Measurements from ENCODE around the gene BCL3.

Gene BCL3

GRCh38 chr19:44725251-44725650, 23.3 kb upstream of the BCL3 start:
- Histone ChIP-seq H3K4me3 (ENCODE audit: low read depth, low read length, poor library complexity, severe bottlenecking) (no peak overlapping the region), H3K9me3 (ENCODE audit: low read length) (no peaks in the 10 kb centered on the region), H3K27me3 (ENCODE audit: insufficient read depth, low read length) (no peaks in the 10 kb centered on the region), H3K9me2 (ENCODE audit: low read depth, low read length) (no peaks in the 10 kb centered on the region), H3K4me2 (ENCODE audit: low read length) (no peak overlapping the region), H3K9ac (ENCODE audit: low read length) (no peak overlapping the region), H3F3A (ENCODE audit: insufficient read depth, low read length) (no peaks in the 10 kb centered on the region), H3K36me3 (ENCODE audit: insufficient read depth, low read length) (no peaks in the 10 kb centered on the region), H4K20me1 (ENCODE audit: insufficient read depth, low read length) (no peaks in the 10 kb centered on the region), H3K79me2 (ENCODE audit: insufficient read depth, low read length) (no peaks in the 10 kb centered on the region), H3K27ac (ENCODE audit: low read depth, low read length, poor library complexity, severe bottlenecking) (no peak overlapping the region), H3K4me1 (ENCODE audit: insufficient read depth, low read length, severe bottlenecking) (peaks cover 12% of the 10 kb centered on the region), H2AFZ (ENCODE audit: low read length) (no peak overlapping the region)
- no peak for TF ChIP-seq EZH2 (IDR thresholded peaks at IDR 0.05; ENCODE audit: borderline replicate concordance, low read length)
- no peak for TF ChIP-seq CTCF (IDR thresholded peaks at IDR 0.05; ENCODE audit: low read length)

- H4K20me1 ChIP-seq (ENCODE audit: insufficient read depth, low read length) = no peaks in the 10 kb centered on the region
- peaks cover 10% of the 10 kb centered on the region for H3K4me1 ChIP-seq (ENCODE audit: insufficient read depth, low read length, severe bottlenecking)
- no peaks in the 10 kb centered on the region for H3K36me3 ChIP-seq (ENCODE audit: insufficient read depth, low read length)
- H3K27me3 ChIP-seq (ENCODE audit: insufficient read depth, low read length) = no peaks in the 10 kb centered on the region
- no peaks in the 10 kb centered on the region for H3F3A ChIP-seq (ENCODE audit: insufficient read depth, low read length)
- H3K4me2 ChIP-seq (ENCODE audit: low read length) = no peak overlapping the region
- H3K9me2 ChIP-seq (ENCODE audit: low read depth, low read length) = no peaks in the 10 kb centered on the region
- H3K27ac ChIP-seq (ENCODE audit: low read depth, low read length, poor library complexity, severe bottlenecking) = no peak overlapping the region
- no peaks in the 10 kb centered on the region for H3K79me2 ChIP-seq (ENCODE audit: insufficient read depth, low read length)
- H3K9ac ChIP-seq (ENCODE audit: low read length) = no peak overlapping the region
- TF ChIP-seq CTCF (IDR thresholded peaks at IDR 0.05; ENCODE audit: low read length) = no peak
- no peak for TF ChIP-seq EZH2 (IDR thresholded peaks at IDR 0.05; ENCODE audit: borderline replicate concordance, low read length)
- H3K4me3 ChIP-seq (ENCODE audit: low read depth, low read length, poor library complexity, severe bottlenecking) = no peak overlapping the region
- no peaks in the 10 kb centered on the region for H3K9me3 ChIP-seq (ENCODE audit: low read length)
- H2AFZ ChIP-seq (ENCODE audit: low read length) = no peak overlapping the region
Measured at GRCh38 chr19:44725684-44726083, 22.8 kb upstream of the BCL3 start.

GRCh38 chr19:44726465-44726864, 22.0 kb upstream of the BCL3 start:
- H3K9ac ChIP-seq (ENCODE audit: low read length) = no peak overlapping the region
- no peaks in the 10 kb centered on the region for H4K20me1 ChIP-seq (ENCODE audit: insufficient read depth, low read length)
- no peaks in the 10 kb centered on the region for H3K79me2 ChIP-seq (ENCODE audit: insufficient read depth, low read length)
- H3F3A ChIP-seq (ENCODE audit: insufficient read depth, low read length) = no peaks in the 10 kb centered on the region
- H3K9me2 ChIP-seq (ENCODE audit: low read depth, low read length) = no peaks in the 10 kb centered on the region
- peaks cover under 1% of the 10 kb centered on the region; the same call in 1 of the 2 replicates for H3K27me3 ChIP-seq (ENCODE audit: insufficient read depth, low read length)
- TF ChIP-seq CTCF (IDR thresholded peaks at IDR 0.05; ENCODE audit: low read length) = no peak
- TF ChIP-seq EZH2 (IDR thresholded peaks at IDR 0.05; ENCODE audit: borderline replicate concordance, low read length) = no peak
- no peak overlapping the region for H3K4me3 ChIP-seq (ENCODE audit: low read depth, low read length, poor library complexity, severe bottlenecking)
- no peak overlapping the region for H3K4me2 ChIP-seq (ENCODE audit: low read length)
- no peaks in the 10 kb centered on the region for H3K36me3 ChIP-seq (ENCODE audit: insufficient read depth, low read length)
- H3K9me3 ChIP-seq (ENCODE audit: low read length) = no peaks in the 10 kb centered on the region
- H3K4me1 ChIP-seq (ENCODE audit: insufficient read depth, low read length, severe bottlenecking) = peaks cover 5% of the 10 kb centered on the region
- H3K27ac ChIP-seq (ENCODE audit: low read depth, low read length, poor library complexity, severe bottlenecking) = no peak overlapping the region
- no peak overlapping the region for H2AFZ ChIP-seq (ENCODE audit: low read length)
